Tongue (tissue), 2 donors: ENCODE data around the gene LLGL1. TPM values are rescaled to one million over a fixed set of nuclear protein-coding genes. Genes with fewer than 3 reads are reported as not detected.
A peak's percentile ranks its signal among the peaks of the same experiment; 100 is the strongest.

ENCODE experiments used
- DNase-seq: peaks from one replicate; pipeline ENCODE4 v3.0.0-alpha.2; 2015
- total RNA-seq: library from RNA; depleted of rRNA; stranded (reverse); fragments of >200 nt; gene quantifications from one replicate; pipeline ENCODE4 v1.2.3, GENCODE V29; 2014

The LLGL1 gene
- total RNA-seq = 26.0 TPM

DNA sequence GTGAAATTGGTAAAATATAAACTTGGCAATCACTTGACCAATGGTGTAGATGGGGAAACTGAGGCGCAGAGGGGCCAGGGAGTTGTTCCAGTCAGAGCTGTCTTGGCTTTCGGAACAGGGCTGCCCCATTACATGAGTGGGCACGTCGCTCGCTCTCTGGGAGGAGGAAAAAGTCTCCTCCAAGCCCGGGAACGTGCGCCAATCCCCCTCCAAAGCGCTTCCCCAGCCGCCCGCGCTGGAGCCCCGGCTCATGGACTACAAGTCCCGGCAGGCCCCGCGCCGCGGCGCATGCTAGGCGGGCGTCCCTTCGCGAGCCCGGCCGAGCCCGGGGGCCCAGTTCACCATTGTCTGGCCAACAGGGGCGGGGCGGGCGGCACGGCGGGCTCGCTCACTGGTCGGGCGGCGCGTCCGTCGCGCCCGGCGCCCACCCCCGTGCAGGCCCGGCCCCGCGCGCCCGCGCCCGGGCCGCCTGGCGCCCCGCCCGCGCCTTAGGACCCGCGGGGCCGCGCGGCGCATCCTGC, at the start of gene LLGL1:
TSS of gene LLGL1 (plus strand) at position 515 of the 521 bp plus-strand sequence. CDS start 48 bp downstream, outside the sequence.
- peak; percentile 98 for DNase-seq

DNA sequence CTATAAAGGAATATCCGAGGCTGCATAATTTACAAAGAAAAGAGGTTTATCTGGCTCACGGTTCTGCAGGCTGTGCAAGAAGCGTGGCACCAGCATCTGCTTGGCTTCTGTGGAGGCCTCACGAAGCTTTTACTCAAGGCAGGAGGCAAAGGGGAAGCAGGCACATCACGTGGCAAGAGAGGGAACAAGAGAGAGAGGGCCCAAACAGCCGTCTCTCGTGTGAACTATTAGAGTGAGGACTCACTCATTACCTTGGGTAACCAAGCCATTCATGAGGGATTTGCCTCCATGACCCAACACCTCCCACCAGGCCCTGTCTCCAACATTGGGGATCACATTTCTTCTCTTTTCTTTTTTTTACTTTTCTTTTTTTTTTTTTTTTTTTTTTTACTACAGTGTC, 49.3 kb upstream of the LLGL1 start:
- no peak for DNase-seq

DNA sequence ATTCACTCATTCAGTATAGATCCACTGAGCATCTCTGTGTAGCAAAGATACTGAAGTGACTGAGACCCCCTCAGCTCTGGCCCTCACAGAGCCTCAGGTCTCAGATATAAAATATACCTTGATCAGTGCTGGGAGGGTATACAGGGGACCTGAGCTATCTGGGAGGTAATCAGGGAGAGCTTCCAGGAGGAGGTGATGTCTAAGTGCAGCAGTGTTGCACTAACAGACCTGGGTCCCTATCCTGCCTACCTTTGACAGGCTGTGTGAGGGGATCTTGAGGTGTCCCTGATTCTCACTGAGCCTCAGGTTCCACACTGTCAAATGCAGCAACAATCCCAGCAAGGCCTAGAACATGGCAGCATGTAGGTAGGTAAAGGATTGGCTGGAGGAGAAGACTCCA, 48.3 kb upstream of the LLGL1 start:
- no peak for DNase-seq

DNA sequence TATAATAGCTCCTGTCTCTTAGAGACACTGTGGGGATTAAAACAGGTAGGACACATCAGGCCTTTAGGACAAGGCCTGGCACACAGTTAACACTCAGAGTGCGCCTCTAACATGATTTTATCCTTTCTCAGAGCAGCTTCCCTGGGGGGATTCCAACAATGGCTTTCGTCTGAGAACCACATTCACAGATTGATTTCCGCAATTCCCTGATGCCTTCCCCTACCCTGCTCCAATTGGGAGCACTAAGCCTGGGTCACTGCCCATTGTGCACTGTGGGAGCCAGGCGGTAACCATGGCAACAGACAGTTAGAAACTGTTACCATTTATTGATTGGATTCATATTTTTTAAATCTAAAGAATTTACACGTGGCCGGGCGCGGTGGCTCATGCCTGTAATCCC, 47.7 kb upstream of the LLGL1 start:
- no peak for DNase-seq

DNA sequence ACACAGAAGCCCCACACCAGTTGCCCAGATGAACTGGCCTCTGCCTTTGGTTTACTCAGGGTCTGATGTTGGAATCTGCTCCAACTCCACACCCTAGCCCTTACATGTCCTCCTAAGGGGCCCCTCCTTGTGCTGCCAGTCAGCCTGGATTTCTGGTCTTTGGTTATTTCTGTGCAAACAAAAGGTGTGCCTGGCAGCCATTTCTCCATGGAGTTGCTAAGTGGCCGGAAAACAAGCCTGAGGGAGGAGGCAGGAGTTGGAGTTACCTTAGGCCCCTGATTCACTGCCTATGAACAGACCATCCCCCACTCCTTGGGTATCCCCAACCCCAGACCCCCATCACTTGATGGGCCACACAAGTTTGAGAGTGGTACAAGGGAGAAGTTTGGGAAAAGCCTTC, 46.2 kb upstream of the LLGL1 start:
- DNase-seq = no peak

DNA sequence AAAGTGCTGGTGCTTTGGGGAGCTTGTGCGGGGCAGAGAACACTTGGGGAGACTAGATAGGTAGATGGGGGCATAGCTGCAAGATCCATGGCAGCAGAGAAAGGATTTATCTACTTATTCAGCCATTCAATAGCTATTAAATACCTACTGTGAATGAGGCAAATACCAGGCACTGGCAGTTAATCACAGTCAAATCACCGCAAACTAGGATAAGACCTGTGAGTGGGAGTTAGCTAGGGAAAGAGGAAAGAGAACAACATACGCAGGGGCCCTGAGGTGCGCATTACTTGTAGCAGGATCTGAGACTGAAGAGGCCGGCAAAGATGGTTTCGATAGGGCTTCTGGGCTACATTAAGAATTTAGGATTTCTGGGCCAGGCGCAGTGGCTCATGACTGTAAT, 45.6 kb upstream of the LLGL1 start:
- no peak for DNase-seq

DNA sequence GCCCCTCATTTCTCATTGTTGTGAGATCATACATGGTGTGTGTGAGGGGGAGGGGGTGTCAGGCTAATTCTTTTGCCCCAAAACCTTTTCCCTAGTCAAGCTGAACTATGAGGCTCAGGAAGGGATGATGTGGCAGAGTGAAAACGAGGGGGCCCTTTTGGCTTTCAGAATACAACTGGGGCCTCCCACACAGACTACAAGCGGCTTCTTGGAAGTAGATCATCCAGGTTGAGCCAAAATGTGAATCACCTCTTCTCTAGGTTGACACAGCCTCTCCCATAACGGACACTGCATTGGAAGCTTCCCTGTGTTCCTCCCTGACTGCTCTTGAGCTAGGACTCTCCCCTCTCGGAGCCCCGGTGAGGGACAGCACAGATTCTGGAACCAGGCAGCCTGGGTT, 44.1 kb upstream of the LLGL1 start:
- DNase-seq = peak; percentile 73

DNA sequence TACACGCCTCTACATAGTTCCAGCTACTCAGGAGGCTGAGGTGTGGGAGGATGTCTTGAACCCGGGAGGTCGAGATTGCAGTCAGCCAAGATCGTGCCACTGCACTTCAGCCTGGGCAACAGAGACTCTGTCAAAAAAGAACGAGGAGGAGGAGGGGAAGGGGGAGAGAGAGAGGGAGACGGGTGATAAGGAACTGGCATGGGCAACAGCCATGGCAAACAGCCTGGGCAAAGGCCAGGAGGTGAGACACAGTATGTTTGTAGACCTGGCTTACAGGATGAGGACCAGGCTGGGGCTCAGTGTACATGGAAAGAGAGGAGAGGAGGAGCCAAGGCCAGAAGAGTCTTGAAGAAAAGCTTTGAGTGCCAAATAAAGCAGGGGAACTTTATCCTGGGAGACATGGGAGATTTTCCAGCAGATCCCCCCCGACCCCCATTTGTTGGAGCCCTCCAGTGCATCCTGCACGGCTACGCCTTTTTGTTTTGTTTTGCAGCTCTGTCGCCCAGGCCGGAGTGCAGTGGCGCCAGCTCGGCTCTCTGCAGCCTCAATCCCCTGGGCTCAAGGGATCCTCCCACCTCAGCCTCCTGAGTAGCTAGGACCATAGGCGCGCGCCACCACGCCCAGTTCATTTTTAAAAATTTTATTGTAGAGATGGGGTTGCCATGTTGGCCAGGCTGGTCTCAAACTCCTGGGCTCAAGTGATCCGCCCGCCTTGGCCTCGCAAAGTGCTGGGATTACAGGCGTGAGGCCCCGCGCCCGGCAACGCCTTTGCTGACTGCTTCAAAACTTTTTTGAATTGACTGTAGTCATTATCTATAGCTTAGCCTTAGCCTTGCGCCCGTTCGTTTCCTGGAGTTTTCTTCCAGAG, 43.1 kb upstream of the LLGL1 start:
- DNase-seq = peak; percentile 56

DNA sequence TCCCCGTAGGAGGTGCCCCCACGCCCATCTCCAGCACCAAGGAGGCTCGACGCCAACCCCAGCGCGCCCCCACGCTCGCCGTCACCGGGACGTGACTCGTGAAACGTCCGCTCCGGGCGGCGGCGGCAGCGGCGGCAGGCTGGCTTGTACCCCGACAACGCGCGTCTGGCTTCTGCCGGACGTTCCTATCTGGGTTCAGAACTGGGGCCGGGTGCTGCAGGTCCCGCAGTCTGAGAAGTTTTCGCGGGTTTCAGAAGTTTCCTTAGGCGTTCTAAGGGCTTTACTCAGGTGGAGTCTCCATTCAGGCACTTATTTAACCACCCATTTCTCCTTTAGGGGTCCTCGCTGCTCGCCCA, 42.5 kb upstream of the LLGL1 start:
- DNase-seq = no peak

DNA sequence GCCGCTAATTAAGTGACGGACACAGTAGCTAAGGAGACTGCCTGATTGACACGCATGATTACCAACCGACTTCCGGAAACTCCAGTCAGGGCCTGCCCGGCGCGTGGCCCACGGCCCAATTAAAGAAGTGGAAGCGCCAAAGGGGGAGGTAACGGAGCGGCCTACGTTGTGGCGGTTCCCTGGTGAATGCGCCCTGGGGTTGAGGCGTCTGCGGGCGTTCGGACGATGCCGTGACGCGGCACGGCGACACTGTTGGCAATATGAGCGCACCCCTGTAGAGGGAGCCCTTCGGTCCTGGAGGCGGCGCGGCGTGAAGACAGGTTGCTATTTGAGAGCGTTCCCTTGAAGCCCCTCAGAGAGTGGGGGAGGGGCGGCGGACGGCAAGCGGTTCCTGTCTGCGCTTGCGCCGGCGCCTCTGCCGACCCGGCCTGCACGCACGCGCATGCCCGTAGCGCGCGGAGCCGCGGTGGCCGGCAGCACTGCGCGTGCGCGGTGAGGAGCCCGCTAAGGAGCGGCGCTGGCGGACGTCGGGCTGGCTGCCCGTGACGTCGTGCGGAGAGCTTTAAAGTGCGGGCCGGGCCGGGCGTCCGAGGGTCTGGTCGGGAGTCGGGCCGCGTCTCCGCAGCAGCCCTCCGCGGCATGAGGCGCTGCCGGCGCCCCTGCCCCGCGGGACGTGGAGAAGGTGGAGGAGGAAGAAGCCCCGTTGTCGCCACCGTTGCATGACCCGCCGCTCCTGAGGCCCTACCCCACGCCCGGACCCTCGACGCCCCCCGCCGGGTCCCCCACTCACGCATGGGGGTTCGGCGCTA, 41.9 kb upstream of the LLGL1 start, which contains the start of gene ALKBH5:
TSS of gene ALKBH5 (plus strand) at position 495 of the 809 bp plus-strand sequence. CDS start 416 bp downstream, outside the sequence.
- peak; percentile 99 for DNase-seq

DNA sequence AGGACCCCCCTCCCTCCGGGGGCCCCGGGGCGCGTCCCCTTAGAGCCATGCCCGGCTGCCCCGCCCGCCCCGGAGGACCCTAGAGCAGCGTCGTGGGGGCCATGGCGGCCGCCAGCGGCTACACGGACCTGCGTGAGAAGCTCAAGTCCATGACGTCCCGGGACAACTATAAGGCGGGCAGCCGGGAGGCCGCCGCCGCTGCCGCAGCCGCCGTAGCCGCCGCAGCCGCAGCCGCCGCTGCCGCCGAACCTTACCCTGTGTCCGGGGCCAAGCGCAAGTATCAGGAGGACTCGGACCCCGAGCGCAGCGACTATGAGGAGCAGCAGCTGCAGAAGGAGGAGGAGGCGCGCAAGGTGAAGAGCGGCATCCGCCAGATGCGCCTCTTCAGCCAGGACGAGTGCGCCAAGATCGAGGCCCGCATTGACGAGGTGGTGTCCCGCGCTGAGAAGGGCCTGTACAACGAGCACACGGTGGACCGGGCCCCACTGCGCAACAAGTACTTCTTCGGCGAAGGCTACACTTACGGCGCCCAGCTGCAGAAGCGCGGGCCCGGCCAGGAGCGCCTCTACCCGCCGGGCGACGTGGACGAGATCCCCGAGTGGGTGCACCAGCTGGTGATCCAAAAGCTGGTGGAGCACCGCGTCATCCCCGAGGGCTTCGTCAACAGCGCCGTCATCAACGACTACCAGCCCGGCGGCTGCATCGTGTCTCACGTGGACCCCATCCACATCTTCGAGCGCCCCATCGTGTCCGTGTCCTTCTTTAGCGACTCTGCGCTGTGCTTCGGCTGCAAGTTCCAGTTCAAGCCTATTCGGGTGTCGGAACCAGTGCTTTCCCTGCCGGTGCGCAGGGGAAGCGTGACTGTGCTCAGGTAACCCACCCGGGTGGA, 41.0 kb upstream of the LLGL1 start:
- DNase-seq = peak; percentile 48

DNA sequence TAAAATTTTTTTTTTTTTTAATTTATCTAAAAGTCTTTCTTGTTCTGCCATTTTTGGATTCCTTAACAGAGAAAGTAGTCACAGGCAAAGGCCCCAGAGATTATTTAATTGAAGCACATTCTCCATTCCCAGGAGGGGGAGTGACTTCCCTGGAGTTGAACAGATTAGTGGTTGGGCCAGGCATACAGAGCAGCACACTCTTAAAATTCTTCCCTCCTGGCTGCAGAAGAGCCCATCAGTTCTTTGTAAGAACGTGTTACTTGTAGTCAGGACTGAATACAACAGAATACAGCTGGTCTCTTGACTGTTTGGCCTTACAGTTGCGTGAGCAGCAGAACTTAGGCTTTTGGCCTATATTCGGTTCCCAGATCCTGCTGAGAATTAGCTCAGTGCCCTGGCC, 40.0 kb upstream of the LLGL1 start:
- DNase-seq = peak; percentile 41

DNA sequence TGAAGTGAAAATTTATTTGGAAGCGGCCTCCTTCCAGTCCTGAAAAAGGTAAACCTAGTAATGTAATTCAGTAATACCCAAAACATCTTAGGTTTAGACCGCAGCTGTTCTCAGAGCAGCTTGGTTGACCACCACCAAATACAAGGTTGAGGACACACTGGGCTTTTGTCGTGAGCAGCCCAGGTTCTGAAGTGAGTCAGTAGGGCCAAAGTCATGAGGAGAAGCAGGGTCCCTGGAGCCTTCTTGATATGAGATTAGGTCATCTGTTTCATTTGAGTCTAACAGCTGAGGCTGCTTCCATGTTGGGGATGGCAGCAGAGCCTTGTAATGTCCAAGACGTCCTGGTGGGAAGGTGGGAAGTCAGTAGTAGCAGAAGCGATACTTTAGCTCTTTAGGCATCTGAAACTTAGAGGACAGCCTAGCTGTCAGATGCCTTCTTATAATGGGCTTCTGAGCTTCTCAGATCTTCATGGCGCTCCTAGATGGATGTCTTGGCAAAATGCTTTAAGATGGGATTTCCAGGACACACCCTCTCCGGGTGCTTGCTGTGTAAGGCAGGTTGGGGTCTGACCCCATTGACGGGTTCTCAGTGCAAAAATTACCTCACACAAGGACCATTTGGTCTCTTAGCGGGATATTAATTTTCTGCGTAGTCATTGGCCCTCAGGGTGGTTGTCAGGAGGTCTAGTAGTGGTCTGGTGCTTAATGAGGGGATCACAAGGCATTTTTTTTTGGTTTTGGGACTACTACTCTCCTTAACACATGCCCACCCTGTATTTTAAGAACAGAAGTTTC, 39.4 kb upstream of the LLGL1 start:
- DNase-seq = peak; percentile 26

DNA sequence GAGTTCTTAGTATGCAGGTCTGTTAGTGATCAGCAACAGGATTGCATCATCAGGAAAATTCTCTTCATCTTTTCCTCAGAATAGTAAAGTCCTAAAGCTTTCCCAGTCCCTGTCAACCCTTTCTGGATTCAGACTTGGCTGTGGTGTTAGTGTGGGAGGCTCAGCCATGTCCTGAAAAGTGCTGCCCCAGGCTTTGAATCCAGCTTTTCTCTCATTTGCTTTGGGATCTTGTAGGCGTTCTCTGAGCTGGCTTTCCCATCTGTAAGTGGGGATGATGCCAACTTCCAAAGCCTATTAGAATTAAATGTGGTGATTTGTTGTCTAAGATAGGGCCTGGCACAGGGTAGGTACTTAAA, 38.8 kb upstream of the LLGL1 start:
- DNase-seq = peak; percentile 65

DNA sequence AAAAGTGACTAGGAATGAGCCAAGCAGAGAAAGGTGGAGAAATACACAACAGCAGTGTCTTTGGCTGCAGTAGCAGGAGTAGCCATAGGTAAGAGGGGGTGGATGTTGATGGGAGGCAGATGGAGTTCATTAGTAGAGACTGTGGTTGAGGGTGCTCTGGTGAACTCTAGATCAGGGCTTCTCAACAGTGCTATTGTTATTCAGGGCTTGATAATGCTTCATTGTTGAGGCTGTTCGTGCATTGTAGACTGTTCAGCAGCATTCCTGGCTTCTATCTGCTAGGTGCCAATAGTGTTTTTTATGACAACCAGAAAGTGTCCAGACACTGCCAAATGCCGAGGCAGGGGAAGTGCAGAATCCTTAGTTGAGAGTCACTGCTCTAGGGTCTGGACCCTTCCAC, 38.2 kb upstream of the LLGL1 start:
- no peak for DNase-seq

DNA sequence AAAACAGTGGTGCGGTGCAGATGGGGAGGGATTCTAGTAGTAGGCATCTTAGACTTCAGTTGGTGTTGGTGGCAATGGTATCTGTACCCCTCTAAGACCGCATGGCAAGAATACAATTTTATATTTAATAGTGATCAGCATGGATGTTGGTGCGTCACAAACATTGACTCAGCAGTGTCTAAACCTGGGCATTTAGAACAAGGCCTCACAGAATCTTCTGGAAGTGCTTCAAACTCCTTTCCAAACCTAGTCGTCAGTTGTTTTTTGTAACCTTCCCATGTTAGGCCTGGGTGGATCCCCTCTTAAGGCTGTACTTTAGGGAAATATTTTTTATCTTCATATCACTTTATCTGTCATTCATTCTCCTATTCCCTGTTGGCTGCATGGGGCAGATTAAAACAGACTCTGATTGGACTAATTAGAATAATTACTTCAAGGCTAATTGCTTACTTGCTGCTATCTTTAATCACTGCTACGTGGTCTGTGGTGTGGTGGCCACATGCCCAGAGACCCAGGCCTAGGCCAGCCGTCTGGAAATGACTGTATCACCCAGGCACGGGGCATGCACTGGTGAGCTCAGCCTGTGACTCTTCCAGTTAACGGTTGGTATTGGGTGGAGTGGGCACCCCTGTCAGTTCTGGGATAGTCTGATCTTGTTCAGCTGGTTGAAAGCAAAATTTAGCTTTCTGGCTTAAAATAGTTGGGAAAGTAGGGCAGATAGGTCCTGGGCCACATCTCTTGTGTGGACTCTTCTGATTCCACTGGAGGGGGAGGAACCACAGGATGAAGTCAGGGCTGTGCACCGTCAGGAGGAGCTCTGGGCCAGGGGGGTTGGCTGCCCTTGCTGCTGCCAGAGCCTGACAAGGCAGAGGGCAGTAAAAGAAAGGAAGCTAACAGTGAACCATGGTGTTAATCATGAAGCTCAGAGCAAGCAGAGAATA, 37.3 kb upstream of the LLGL1 start:
- DNase-seq = no peak

DNA sequence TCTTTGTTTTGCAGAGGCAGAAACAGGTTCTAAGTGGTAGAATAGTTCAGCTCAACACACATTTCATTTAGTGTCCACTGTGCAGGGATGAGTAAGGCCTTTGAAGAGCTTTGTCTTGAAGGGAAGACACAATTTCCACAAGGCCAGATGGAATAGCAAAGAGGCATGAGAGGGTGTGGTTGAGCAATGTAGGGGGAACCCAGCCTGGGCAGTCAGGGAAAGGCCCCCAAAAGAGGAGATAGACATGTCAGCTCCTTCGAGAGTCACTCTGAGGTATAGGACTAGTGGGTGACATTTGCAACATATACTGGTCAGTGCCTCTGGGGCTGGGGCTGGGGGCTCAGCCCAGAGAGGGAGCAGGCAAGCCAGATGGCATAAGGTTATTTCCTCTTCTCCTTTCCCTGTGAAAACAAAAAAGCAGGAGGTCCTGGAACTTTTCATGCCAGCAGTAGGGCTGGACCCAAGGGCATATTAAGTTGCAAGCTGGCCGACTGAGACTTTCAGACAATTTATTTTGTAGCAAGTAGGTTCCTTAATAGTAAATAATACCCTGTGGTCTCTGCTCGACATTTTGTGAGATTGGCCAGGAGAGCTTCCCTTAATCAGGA, 34.7 kb upstream of the LLGL1 start:
- DNase-seq = peak; percentile 51

DNA sequence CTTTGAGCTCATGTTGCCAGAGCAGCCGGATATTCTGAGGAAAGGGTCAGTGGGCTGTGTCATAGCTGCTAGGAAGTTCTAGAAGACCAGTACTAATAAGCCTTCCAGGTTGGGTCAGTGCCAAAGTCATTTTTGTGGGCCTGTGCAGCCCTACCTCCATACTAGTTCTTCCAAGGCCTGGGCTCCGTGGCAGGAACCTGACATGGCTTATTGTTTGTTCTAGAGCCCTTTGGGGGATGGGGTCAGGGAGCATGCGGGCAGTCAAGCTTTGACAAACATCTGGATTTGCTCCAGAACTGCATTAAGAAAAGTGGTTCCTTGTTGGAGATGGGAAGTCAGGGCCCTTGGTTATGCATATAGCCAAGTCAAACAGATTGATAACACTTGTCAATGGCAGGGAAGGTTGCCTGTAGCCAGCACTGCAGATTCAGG, 34.2 kb upstream of the LLGL1 start:
- no peak for DNase-seq

DNA sequence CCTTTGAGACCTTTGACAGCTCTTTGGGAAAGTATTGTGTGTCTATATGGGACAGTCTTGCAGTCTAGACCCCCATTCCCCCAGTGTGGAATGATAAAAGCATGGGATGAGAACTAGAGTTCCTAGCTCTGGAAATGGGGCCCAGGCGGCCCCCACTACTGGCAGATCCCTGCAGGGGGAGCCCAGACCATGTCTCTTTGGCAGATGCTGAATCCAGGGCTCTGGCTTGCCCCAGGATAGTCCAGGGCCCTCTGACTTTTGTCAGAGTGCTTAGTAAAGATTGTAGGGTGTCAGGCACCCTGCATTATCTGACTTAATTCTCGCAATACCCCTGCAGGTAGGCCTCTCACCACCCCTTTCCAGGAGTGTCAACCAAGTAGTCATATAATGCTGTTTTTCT, 33.5 kb upstream of the LLGL1 start:
- DNase-seq = no peak

DNA sequence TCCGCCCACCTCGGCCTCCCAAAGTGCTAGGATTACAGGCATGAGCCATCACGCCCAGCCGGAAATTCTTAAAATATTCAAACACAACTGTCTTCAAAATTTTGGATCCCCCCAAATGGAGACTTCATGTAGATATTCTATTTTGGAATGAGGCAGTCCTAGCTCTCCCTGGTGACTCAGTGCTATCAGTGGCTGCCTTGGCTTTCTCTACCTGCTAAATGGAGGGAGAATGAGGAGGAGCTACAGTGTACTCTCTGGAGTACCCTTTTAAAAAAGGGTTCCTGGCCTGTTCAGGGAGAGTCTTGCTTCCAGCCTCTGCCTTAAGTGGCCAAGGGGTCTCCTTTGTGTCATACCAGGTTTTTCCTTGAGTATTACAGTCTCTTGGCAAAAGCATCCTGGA, 31.0 kb upstream of the LLGL1 start:
- DNase-seq = no peak
